A673 (cell line): ENCODE data around the gene DHRSX. TPM values are rescaled to one million over a fixed set of nuclear protein-coding genes. Genes with fewer than 3 reads are reported as not detected.

Source experiments
- BruUV-seq: library from RNA; stranded (reverse); fragments of 400-500 nt; replicated peaks from 2 replicates; lab custom pipeline; 2021; lab: Mats Ljungman, UMichigan
- CTCF ChIA-PET: fragments of 300-600 bp; sonication (Branson Sonifier 250); formaldehyde crosslinking; loops from one replicate; lab custom pipeline; 2022; ENCODE audit warnings: antibody characterized with exemption; lab: Charles Lee
- POLR2A ChIA-PET: fragments of 300-600 bp; sonication (Branson Sonifier 250); formaldehyde crosslinking; loops from one replicate; lab custom pipeline; 2022; ENCODE audit warnings: antibody characterized with exemption; ENCODE audit not compliant: low non-redundant PET; lab: Charles Lee
- DNase-seq: peaks from one replicate; pipeline ENCODE4 v3.0.0-alpha.2; 2015; ENCODE audit warnings: low spot score
- H3K27ac ChIP-seq: fragments of 200-600 bp; sonication (generic); 2 replicates; pipeline ENCODE4 v1.5.1; 2016; ENCODE audit warnings: mixed run types, low read depth, mild to moderate bottlenecking, mixed read lengths, antibody characterized with exemption, low read length; ENCODE audit not compliant: poor library complexity, severe bottlenecking
- H3K27me3 ChIP-seq: fragments of 200-600 bp; sonication (generic); replicated peaks from 2 replicates; pipeline ENCODE4 v1.6.1; 2017; ENCODE audit warnings: mixed run types, low read depth, mild to moderate bottlenecking, mixed read lengths, antibody characterized with exemption, low read length; ENCODE audit not compliant: insufficient read depth, poor library complexity
- H3K36me3 ChIP-seq: fragments of 200-600 bp; sonication (generic); 2 replicates; pipeline ENCODE4 v1.6.1; 2016; ENCODE audit warnings: mixed run types, mild to moderate bottlenecking, mixed read lengths, antibody characterized with exemption, low read length; ENCODE audit not compliant: insufficient read depth, poor library complexity, severe bottlenecking
- H3K4me1 ChIP-seq: fragments of 200-600 bp; sonication (generic); 2 replicates; pipeline ENCODE4 v1.6.1; 2017; ENCODE audit warnings: mixed run types, mild to moderate bottlenecking, mixed read lengths, antibody characterized with exemption, low read length; ENCODE audit not compliant: insufficient read depth, poor library complexity, severe bottlenecking
- H3K4me3 ChIP-seq: fragments of 200-600 bp; sonication (generic); 2 replicates; pipeline ENCODE4 v1.5.1; 2016; ENCODE audit warnings: low read depth, mixed run types, mild to moderate bottlenecking, mixed read lengths, low read length; ENCODE audit not compliant: poor library complexity, severe bottlenecking
- H3K9me3 ChIP-seq: fragments of 200-600 bp; sonication (generic); 2 replicates; pipeline ENCODE4 v1.6.1; 2016; ENCODE audit warnings: mixed run types, low read depth, mild to moderate bottlenecking, mixed read lengths, antibody characterized with exemption, low read length; ENCODE audit not compliant: poor library complexity, severe bottlenecking
- EZH2 ChIP-seq: fragments of 200-600 bp; sonication (generic); IDR thresholded peaks from 2 replicates; pipeline ENCODE4 v1.6.1; 2017; ENCODE audit warnings: borderline replicate concordance, low read depth, mild to moderate bottlenecking, mixed read lengths, antibody characterized with exemption, low read length; ENCODE audit not compliant: poor library complexity, severe bottlenecking
- intact Hi-C: fragments of 100-400 bp; cut with micrococcal nuclease; formaldehyde crosslinking; loops from one replicate; pipeline ENCODE4 v1.10.0; 2022; ENCODE audit not compliant: unreplicated experiment
- total RNA-seq: library from RNA; stranded (reverse); gene quantifications from 2 replicates; pipeline ENCODE4 v1.2.3, GENCODE V29; 2021
- TF ChIP-seq, protein P1 (sequence below): fragments of 300-800, 200-600 bp; sonication (generic); conservative IDR thresholded peaks from 2 replicates; pipeline ENCODE4 v1.5.1; 2017; ENCODE audit warnings: low read depth, mild to moderate bottlenecking, antibody characterized with exemption, low read length, moderate library complexity, mixed read lengths

Gene DHRSX
- total RNA-seq, 1 experiment from 2014 or later = 30.2 TPM

- POLR2A ChIA-PET = no interaction called here
Observed at GRCh38 chrX:2514131-2514530, 13.4 kb upstream of the DHRSX start.

GRCh38 chrX:2513121-2513664 lies 12.4 kb upstream of the DHRSX start:
- CTCF ChIA-PET = no interaction called here

More at GRCh38 chrX:2514131-2514530, 13.4 kb upstream of the DHRSX start:
- Histone ChIP-seq H3K36me3 (no peaks in the 10 kb centered on the region), H3K4me1 (no peaks in the 10 kb centered on the region), H3K9me3 (no peaks in the 10 kb centered on the region), H3K27me3 (no peaks in the 10 kb centered on the region), H3K4me3 (no peak overlapping the region), H3K27ac (no peak overlapping the region)
- no TSS peak for BruUV-seq
- intact Hi-C loops = no loop called here
- CTCF ChIA-PET = no interaction called here
- no peak for DNase-seq
- TF ChIP-seq, protein P1, sequence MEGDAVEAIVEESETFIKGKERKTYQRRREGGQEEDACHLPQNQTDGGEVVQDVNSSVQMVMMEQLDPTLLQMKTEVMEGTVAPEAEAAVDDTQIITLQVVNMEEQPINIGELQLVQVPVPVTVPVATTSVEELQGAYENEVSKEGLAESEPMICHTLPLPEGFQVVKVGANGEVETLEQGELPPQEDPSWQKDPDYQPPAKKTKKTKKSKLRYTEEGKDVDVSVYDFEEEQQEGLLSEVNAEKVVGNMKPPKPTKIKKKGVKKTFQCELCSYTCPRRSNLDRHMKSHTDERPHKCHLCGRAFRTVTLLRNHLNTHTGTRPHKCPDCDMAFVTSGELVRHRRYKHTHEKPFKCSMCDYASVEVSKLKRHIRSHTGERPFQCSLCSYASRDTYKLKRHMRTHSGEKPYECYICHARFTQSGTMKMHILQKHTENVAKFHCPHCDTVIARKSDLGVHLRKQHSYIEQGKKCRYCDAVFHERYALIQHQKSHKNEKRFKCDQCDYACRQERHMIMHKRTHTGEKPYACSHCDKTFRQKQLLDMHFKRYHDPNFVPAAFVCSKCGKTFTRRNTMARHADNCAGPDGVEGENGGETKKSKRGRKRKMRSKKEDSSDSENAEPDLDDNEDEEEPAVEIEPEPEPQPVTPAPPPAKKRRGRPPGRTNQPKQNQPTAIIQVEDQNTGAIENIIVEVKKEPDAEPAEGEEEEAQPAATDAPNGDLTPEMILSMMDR = no peak
- TF ChIP-seq EZH2 = no peak

DNA sequence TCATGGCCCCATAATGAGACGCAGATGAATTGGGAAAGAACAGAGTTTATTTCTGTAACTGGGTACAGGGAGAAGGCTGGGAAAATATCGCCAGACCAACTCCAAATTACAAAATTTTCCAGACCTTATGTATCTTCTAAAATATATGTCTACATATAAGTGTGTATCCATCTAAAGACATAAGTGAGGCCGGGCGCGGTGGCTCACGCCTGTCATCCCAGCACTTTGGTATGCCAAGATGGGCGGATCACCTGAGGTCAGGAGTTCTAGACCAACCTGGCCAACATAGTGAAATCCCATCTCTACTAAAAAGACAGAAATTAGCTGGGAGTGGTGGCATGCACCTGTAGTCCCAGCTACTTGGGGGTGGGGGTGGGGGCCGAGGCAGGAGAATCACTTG lies 11.7 kb upstream of the DHRSX start:
- H3K27ac ChIP-seq = no peak overlapping the region
- no peaks in the 10 kb centered on the region for H3K36me3 ChIP-seq
- no peaks in the 10 kb centered on the region for H3K27me3 ChIP-seq
- BruUV-seq = no TSS peak
- intact Hi-C loops = no loop called here
- H3K4me1 ChIP-seq = no peaks in the 10 kb centered on the region
- CTCF ChIA-PET = no interaction called here
- H3K4me3 ChIP-seq = no peak overlapping the region
- no peaks in the 10 kb centered on the region for H3K9me3 ChIP-seq
- POLR2A ChIA-PET = no interaction called here
- no peak for DNase-seq
- TF ChIP-seq, protein P1 = no peak
- TF ChIP-seq EZH2 = no peak

More at GRCh38 chrX:2513121-2513664, 12.4 kb upstream of the DHRSX start:
- TF ChIP-seq EZH2 = no peak
- TF ChIP-seq, protein P1 = no peak
- Histone ChIP-seq H3K9me3 (no peaks in the 10 kb centered on the region), H3K36me3 (no peaks in the 10 kb centered on the region), H3K27me3 (no peaks in the 10 kb centered on the region), H3K4me1 (no peaks in the 10 kb centered on the region), H3K27ac (no peak overlapping the region), H3K4me3 (no peak overlapping the region)
- no peak for DNase-seq
- intact Hi-C loops = no loop called here
- no TSS peak for BruUV-seq
- POLR2A ChIA-PET = no interaction called here
